Activated CD4-positive, alpha-beta T cell treated with anti-CD3 and anti-CD28 coated beads, Interleukin-2, Interleukin-4, amounts not matched to agents 100 ng/mL and 50 ng/mL, durations not matched to agents 16 hours and 8 hours (primary cell): ENCODE results near the gene GNG7.
"Not testable (repeated sequence)": the region's sequence is repeated elsewhere in the genome, so short reads cannot be mapped to it uniquely, and the experiment has no call there.

ENCODE experiments used
- DNase-seq: peaks from one replicate; pipeline ENCODE4 v3.0.0-alpha.2; 2020; ENCODE audit warnings: low spot score

The GNG7 gene

DNA sequence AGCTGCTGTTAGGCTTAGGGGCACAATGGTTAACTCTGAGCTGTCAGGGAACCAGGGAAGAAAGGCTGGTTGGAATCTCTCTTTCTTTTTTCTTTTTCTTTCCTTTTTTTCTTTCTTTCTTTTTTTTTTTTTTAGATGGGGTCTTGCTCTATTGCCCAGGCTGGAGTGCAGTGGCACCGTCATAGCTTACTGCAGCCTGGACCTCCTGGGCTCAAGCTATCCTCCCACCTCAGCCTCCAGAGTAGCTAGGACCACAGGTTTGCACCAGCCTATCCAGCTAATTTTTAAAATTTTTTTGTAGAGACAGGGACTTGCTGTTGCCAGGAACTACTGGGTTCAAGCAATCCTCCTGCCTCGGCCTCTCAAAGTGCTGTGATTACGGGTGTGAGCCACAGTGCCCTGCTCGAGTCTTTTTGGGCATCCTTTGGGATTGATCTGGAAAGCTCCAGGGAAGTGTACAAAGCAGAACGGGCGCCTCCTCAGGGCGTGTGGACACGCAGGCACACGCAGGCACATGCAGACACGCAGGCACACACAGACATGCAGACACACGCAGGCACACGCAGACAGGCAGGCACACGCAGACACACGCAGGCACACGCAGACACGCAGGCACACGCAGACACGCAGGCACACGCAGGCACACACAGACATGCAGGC is 127.4 kb downstream of the GNG7 start:
- no peak for DNase-seq

GRCh38 chr19:2574478-2574931 is 128.0 kb downstream of the GNG7 start:
- no peak for DNase-seq

GRCh38 chr19:2573916-2574315 is 128.6 kb downstream of the GNG7 start:
- no peak for DNase-seq

DNA sequence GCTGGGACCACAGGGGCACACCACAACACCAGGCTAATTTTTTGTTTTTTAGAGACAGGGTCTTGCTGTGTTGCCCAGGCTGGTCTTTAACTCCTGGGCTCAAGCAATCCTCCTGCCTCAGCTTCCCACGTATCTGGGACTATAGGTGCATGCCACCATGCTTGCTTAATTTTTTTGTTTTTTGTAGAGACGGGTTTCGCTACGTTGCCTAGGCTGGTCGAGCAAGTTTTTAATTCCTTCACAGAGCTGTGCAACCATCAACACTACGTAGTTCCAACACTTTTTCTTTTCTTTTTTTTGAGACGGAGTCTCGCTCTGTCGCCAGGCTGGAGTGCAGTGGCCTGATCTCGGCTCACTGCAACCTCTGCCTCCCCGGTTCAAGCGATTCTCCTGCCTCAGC is 130.3 kb downstream of the GNG7 start:
- DNase-seq = not testable (repeated sequence)

DNA sequence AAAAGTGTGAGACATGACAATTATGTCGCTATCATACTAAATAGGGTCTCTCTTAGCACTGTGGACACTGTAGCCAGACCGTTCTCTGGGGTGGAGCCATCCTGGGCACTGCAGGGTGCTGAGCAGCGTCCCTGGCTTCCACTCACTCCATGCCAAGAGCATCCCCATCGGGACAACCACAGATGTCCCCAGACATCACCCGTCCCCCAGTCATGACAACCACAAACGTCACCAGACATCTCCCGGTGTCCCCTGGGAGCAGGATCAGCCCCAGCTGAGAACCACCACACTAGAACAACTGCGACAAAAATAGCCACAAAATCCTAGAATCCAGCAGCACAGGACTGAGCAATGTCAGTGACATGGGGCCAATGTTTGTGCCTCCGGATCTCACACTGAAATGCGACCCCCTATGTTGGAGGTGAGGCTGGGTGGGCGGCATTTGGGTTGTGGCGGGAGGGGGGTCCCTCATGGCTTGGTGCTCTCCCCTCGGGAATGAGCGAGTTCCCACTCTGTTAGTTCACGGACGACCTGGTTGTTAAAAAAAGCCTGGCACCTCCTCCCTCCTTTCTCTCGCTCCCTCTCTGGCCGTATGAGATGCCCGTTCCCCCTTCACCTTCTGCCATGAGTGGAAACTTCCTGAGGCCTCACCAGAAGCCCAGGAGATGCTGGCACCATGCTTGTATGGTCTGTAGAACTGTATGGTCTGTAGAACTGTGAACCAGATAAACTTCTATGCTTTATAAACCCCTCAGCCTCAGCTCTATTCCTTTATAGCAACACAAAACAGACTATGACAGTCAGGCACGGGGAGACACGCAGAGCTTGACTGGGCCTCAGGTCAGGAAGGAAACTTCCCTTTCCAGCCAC is 132.7 kb downstream of the GNG7 start:
- DNase-seq = no peak

GRCh38 chr19:2567996-2568395 is 134.5 kb downstream of the GNG7 start:
- DNase-seq = no peak

GRCh38 chr19:2567580-2567979 is 134.9 kb downstream of the GNG7 start:
- no peak for DNase-seq

DNA sequence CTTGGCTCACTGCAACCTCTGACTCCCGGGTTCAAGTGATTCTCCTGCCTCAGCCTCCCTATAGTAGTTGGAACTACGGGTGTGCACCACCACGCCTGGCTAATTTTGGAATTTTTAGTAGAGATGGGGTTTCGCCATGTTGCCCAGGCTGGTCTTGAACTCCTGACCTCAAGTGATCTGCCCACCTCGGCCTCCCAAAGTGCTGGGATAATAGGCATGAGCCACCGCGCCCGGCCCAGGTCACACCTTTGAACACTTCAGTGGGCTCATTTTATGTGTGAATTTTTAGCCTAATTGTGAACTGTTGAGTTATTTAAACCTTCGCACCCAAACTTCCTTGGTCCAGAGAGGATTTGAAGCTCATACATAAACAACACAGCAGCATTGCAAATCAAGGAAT is 138.9 kb downstream of the GNG7 start:
- not testable (repeated sequence) for DNase-seq

- peak; percentile 73 for DNase-seq
Measured at GRCh38 chr19:2561895-2562294, 140.6 kb downstream of the GNG7 start.

DNA sequence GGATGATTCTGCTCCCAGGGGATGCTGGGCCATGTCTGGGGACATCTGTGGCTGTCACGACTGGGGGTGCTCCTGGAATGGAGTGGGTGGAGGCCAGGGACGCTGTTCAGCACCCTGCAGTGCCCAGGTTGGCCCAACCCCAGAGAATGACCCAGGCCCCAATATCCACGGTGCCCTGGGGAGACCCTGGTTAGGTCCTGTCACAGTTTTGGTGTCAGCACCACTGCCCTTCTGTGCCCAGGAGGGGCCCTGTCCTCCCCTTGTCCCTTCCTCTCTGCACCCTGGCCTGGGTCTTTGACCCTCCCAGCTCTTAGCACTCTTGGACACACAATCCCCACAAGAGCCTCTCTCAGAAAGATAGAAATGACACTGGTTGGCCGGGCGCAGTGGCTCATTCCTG is 141.3 kb downstream of the GNG7 start:
- DNase-seq = no peak

GRCh38 chr19:2560369-2560768 is 142.1 kb downstream of the GNG7 start:
- no peak for DNase-seq

DNA sequence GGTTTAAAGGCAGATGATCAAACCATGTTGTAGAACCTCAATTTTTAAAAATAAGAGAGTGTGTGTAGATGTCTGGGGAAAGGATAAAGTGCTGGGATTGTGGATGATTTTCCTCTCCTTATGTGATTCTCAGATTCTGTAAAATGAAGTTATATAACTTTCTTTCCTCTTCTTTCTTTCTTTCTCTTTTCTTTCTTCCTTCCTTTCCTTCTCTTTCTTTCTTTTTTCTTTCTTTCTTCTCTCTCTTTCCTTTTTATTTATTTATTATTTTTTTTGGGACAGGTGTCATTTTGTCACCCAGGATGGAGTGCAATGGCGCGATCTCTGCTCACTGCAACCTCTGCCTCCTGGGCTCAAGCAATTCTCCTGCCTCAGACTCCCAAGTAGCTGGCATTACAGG is 144.0 kb downstream of the GNG7 start:
- no peak for DNase-seq

GRCh38 chr19:2558131-2558530 is 144.4 kb downstream of the GNG7 start:
- DNase-seq = not testable (repeated sequence)

GRCh38 chr19:2557093-2557440 is 145.4 kb downstream of the GNG7 start:
- DNase-seq = no peak

DNA sequence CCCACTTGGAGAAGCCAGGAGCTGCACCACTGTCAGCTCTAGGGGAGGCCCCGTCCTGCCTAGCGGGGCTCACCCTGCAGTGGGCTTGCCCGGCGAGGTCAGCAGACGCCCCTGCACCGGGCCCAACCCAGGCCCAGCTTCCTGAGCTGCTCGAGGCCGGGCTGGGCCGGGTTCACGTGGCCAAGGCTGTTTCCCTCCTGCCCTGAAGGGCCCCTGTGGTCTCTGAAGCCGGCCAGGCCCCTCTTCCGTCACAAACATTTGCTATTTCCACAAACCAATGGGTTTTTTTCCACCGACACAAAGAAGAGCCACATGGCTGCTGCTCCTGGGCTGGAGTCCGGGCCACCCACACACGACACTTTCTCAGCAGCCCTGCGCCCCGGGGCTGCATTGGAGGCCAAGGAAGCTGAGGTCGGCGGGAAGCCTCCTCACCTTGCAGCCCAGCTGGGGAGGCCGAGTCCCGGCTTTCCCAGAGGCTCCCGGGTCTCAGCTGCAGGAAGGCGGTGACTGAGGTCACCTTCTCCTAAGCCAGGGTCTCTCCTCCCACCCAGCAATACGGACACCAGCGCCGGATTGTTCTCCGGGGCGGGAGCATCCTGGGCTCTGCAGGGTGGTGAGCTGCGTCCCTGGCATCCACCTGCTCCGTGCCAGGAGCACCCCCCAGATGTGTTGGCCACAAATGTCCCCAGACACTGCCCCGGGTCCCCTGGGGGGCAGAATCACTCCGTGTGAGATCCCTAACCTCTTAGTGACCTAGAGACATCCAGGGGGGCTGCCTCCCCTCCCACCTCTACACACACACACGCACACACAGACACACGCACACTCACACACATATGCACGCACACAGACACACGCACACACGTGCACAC is 146.0 kb downstream of the GNG7 start:
- DNase-seq = no peak

- DNase-seq = no peak
Measured at GRCh38 chr19:2555422-2556220, 146.9 kb downstream of the GNG7 start.

- DNase-seq = no peak
Measured at GRCh38 chr19:2554856-2555255, 147.6 kb downstream of the GNG7 start.

GRCh38 chr19:2553510-2553909 is 149.0 kb downstream of the GNG7 start:
- DNase-seq = no peak

GRCh38 chr19:2552859-2553258 is 149.6 kb downstream of the GNG7 start:
- DNase-seq = peak; percentile 91

GRCh38 chr19:2551864-2552185 is 150.7 kb downstream of the GNG7 start:
- DNase-seq = no peak

DNA sequence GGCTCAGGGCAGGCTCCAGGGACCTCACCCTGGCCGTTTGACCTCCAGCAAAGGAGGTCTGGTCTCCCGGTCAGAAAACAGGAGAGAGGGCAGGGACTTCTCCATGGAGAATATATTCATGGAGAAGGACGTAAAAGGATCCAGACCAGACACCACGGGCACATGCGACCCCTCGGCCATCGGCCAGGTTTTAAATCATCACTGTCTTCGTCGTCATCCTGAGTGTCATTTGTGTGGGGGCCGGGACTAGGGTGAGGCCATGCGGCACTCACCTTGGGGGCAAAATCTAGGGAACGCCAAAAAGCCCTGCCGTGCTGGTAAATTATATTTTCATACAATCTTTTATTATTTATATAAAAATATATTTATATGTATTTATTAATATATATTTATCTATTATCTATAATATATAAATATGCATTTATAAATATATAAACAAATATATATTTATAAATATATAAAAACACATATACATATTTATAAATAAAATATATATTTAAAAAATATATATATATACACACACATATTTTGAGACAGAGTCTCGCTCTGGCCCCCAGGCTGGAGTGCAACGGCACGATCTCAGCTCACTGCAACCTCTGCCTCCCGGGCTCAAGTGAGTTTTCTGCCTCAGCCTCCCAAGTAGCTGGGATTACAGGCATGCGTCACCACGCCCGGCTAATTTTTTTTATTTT is 151.2 kb downstream of the GNG7 start:
- DNase-seq = no peak
